Effector memory CD4-positive, alpha-beta T cell (primary cell): Measurements from ENCODE around the gene NXNL1.

Source experiments
- DNase-seq, 3 donors: peaks; one replicate each; pipeline ENCODE4 v3.0.0-alpha.2; 2020
- H3K27ac ChIP-seq: 2 replicates; pipeline ENCODE4 v1.7.0; 2013; ENCODE audit warnings: mild to moderate bottlenecking, low read length, moderate library complexity; ENCODE audit not compliant: insufficient read depth, poor library complexity, severe bottlenecking
- H3K27me3 ChIP-seq: replicated peaks from 2 replicates; pipeline ENCODE4 v1.7.0; 2013; ENCODE audit warnings: mild to moderate bottlenecking, low read length; ENCODE audit not compliant: insufficient read depth, control insufficient read depth, poor library complexity, severe bottlenecking
- H3K36me3 ChIP-seq: 2 replicates; pipeline ENCODE4 v1.7.0; 2013; ENCODE audit warnings: mild to moderate bottlenecking, low read length, moderate library complexity; ENCODE audit not compliant: control insufficient read depth, insufficient read depth
- H3K4me1 ChIP-seq: 2 replicates; pipeline ENCODE4 v1.7.0; 2013; ENCODE audit warnings: low read length, mild to moderate bottlenecking; ENCODE audit not compliant: control insufficient read depth, insufficient read depth, poor library complexity, severe bottlenecking
- H3K4me3 ChIP-seq: 2 replicates; pipeline ENCODE4 v1.7.0; 2013; ENCODE audit warnings: low read length, low read depth, mild to moderate bottlenecking; ENCODE audit not compliant: insufficient read depth, poor library complexity, severe bottlenecking
- H3K9me3 ChIP-seq: 2 replicates; pipeline ENCODE4 v1.7.0; 2013; ENCODE audit warnings: mild to moderate bottlenecking, low read length, moderate library complexity; ENCODE audit not compliant: control insufficient read depth

The NXNL1 gene

DNA sequence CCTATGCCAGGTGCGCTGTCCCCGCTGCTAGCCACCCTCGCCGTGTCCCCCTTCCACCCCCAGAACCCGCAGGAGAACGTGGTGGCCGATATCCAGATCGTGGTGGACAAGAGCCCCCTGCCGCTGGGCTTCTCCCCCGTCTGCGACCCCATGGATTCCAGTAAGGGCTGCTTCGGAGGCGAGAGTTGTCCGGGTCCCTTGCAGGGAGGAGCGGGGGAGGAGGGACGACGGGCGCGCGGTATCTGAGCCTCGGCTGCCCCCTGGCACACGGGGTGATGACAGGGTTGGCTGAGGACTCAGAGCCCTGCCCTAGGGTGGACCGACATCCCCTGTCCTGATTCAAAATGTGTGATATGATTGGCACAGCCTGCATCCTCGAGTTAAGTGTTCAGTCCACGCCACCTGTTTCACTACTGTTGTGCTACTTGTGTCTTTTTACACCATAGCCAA, 40.2 kb downstream of the NXNL1 start:
- no peak for DNase-seq
- no peak overlapping the region for H3K27ac ChIP-seq

DNA sequence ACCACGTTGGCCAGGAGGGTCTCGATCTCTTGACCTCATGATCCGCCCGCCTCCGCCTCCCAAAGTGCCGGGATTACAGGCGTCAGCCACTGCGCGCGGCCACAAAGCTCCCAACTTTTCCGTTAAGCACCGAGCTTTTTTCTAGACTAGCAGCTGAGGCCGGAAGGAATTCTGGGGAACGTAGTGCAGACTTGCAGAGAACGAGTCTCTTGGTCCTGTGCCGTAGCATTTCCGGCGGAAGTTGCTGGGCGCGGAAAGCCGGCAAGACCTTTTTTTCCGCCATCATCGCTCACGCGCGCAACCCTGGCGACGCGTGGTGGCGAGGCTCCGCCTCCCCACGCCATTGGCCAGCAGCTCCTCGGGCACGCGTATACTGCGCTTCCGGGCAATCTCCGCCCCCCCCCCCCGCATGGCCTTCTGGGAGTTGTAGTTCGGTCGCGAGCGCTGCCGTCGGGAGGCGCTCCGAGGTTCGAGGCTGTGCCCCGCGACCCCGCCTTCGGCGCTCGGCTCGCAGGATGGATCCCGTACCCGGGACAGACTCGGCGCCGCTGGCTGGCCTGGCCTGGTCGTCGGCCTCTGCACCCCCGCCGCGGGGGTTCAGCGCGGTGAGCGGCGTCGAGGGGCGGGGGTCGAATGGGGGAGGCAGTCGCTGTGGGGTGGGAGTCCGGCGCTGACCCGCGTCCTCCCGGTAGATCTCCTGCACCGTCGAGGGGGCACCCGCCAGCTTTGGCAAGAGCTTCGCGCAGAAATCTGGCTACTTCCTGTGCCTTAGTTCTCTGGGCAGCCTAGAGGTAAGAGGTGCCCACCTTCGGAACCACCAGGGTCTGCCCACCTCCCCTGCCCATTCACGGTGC, 40.9 kb downstream of the NXNL1 start, which contains the start of gene MVB12A:
MVB12A (plus strand) TSS at position 427 of the 854 bp plus-strand sequence; CDS start at position 516, 89 bp downstream.
- H3K36me3 ChIP-seq, result peaks cover 5% of the 10 kb centered on the region
- no peaks in the 10 kb centered on the region for H3K9me3 ChIP-seq
- H3K4me1 ChIP-seq, result peaks cover 12% of the 10 kb centered on the region
- H3K27me3 ChIP-seq, result no peaks in the 10 kb centered on the region
- H3K27ac ChIP-seq, result peak within 1 kb of the TSS; percentile 64
- peak within 1 kb of the TSS; percentile 77 for H3K4me3 ChIP-seq
- DNase-seq, result peak; percentile 90 to 93 (median 93)

More for the DNA sequence above, 40.2 kb downstream of the NXNL1 start:
- H3K36me3 ChIP-seq, result peaks cover 5% of the 10 kb centered on the region
- peaks cover 12% of the 10 kb centered on the region for H3K4me1 ChIP-seq
- peak overlapping the region; percentile 77 for H3K4me3 ChIP-seq
- no peaks in the 10 kb centered on the region for H3K9me3 ChIP-seq
- H3K27me3 ChIP-seq, result no peaks in the 10 kb centered on the region

DNA sequence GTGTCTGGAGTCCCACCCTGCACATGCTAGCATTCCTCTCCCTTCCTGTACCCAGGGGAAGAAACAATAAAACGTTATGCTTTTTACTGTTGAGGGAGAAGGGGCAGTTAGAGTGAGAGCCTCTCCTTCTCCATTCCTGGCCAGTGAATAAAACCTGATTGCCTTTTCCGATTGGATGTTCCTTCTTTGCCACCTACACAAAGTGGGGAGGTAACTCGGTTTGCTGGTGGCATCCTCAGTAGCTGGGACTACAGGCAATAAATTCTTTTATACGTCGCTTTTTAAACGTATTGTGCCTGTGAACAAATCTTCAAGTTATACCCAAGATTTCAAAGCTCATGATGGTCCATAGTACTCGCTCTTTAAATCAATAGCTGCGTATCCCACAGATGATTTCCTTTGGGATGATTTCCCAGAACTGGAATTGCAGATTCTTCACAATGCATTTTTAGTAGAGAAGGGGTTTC, 41.5 kb downstream of the NXNL1 start:
- peak overlapping the region; percentile 64 for H3K27ac ChIP-seq
- no peaks in the 10 kb centered on the region for H3K9me3 ChIP-seq
- H3K27me3 ChIP-seq, result no peaks in the 10 kb centered on the region
- peaks cover 12% of the 10 kb centered on the region for H3K4me1 ChIP-seq
- no peak for DNase-seq
- peaks cover 8% of the 10 kb centered on the region for H3K36me3 ChIP-seq
- peak overlapping the region; percentile 77 for H3K4me3 ChIP-seq

DNA sequence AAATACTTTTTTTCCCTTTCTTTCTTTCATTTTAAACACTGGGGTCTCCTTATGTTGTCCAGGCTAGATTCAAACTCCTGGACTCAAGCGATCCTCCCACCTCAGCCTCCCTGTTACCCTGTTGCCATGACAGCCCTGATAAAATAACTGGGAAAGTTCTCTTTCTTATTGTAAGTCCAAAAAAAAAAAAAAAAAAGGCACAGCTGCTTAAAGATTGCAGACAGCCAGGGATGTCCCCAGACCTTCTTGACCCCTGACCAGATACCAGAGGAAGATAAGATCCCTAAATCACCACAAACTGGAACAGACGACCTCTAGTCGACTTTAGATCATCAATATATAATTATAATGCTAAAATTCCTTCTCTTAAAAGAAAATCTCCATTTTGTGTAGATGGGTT, 42.0 kb downstream of the NXNL1 start:
- H3K36me3 ChIP-seq, result peaks cover 13% of the 10 kb centered on the region
- no peak overlapping the region for H3K4me3 ChIP-seq
- H3K9me3 ChIP-seq, result no peaks in the 10 kb centered on the region
- H3K27ac ChIP-seq, result no peak overlapping the region
- no peaks in the 10 kb centered on the region for H3K27me3 ChIP-seq
- DNase-seq, result no peak
- peaks cover 12% of the 10 kb centered on the region for H3K4me1 ChIP-seq

DNA sequence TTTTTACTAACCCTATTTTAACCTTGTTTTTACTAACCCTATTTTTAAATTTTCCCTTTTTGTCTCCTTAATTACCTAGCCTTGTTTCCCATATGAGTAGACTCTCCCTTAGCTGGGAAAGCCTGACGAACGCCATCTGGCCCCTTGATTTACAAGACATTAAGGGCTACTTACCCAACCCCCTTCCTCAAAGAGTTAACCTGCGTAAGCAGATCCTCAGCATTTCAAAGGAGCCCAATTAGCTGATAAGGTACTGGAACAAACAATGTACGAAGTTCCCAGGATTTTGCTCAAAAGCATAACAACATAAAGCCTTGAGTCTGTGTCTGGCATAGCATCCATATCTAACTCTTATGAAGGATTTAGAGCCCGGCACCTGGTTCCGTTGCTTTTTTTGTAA, 45.6 kb downstream of the NXNL1 start:
- peaks cover 7% of the 10 kb centered on the region for H3K4me1 ChIP-seq
- DNase-seq, result no peak
- no peak overlapping the region for H3K27ac ChIP-seq
- peaks cover 27% of the 10 kb centered on the region for H3K36me3 ChIP-seq
- no peaks in the 10 kb centered on the region for H3K9me3 ChIP-seq
- H3K4me3 ChIP-seq, result no peak overlapping the region
- H3K27me3 ChIP-seq, result no peaks in the 10 kb centered on the region

DNA sequence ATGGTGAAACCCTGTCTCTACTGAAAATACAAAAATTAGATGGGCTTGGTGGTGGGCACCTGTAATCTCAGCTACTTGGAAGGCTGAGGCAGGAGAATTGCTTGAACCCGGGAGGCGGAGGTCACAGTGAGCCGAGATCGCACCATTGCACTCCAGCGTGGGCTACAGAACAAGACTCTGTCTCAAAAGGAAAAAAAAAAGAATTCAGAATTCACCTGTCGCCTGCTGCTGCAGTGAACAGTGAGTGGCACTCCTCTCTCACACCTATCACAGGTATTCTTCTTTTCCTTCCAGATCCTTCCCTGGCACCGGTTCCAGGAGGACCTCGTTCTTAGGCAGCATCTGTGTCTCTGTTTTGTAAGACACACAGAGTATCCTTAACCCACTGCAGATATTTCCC, 46.6 kb downstream of the NXNL1 start:
- peaks cover 2% of the 10 kb centered on the region for H3K4me1 ChIP-seq
- H3K27ac ChIP-seq, result no peak overlapping the region
- peaks cover 27% of the 10 kb centered on the region for H3K36me3 ChIP-seq
- H3K27me3 ChIP-seq, result no peaks in the 10 kb centered on the region
- no peak overlapping the region for H3K4me3 ChIP-seq
- no peak for DNase-seq
- H3K9me3 ChIP-seq, result no peaks in the 10 kb centered on the region

DNA sequence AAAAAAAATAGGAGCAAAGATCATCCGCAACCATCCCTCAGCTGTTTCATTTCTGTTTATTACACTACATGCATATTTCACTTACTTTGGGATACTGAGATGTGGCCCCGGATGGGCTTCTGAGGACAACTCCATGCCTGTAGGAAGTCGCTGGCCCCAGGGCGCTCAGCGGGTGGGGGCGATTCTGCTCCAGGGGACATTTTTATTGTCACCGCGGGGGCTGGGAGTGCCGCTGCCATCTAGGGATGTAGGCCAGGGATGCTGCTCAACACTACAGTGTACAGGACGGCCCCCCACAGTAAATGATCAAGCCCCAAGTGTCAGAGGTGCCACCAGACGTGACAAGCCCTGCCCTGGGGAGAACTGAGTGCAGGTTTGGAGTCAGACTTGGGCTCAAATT, 48.9 kb downstream of the NXNL1 start:
- Histone ChIP-seq H3K27me3 (no peaks in the 10 kb centered on the region), H3K36me3 (peaks cover 27% of the 10 kb centered on the region), H3K9me3 (no peaks in the 10 kb centered on the region), H3K4me3 (no peak overlapping the region), H3K27ac (no peak overlapping the region), H3K4me1 (peaks cover 4% of the 10 kb centered on the region)
- no peak for DNase-seq

DNA sequence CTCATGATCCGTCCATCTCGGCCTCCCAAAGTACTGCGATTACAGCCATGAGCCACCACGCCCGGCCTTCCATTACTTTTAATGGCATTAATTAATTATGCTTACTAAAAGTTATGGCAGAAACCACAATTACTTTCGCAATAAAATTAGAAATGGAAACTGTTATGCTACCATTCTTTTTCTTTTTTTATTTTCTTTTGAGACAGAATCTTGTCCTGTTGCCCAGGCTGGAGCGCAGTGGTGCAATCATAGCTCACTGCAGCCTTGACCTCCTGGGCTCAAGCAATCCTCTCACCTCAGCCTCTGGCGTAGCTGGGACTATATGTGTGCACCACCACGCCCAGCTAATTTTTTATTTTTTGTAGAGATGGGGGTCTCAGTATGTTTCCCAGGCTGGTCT, 50.7 kb downstream of the NXNL1 start:
- Histone ChIP-seq H3K27me3 (no peaks in the 10 kb centered on the region), H3K27ac (no peak overlapping the region), H3K36me3 (peaks cover 27% of the 10 kb centered on the region), H3K4me3 (no peak overlapping the region), H3K4me1 (peaks cover 17% of the 10 kb centered on the region), H3K9me3 (no peaks in the 10 kb centered on the region)
- no peak for DNase-seq

DNA sequence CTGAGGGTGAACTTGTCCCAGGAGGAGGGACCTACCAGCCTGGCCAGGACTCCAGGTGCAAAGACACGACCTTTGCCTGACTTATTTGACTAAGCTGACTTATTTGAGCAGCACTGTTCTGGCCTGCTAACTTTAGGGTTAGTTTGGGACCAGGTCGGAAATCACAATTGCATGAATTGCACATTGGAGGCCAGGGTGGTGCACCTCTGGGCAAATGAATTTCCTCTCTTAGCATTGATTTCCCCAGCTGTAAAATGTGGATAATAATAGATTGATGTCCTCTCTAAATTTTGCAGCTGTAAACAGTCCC, 53.9 kb downstream of the NXNL1 start:
- no peak for DNase-seq
- Histone ChIP-seq H3K36me3 (peaks cover 5% of the 10 kb centered on the region), H3K27ac (peak overlapping the region; percentile 78), H3K9me3 (no peaks in the 10 kb centered on the region), H3K4me3 (peak overlapping the region; percentile 73), H3K4me1 (peaks cover 27% of the 10 kb centered on the region), H3K27me3 (no peaks in the 10 kb centered on the region)

DNA sequence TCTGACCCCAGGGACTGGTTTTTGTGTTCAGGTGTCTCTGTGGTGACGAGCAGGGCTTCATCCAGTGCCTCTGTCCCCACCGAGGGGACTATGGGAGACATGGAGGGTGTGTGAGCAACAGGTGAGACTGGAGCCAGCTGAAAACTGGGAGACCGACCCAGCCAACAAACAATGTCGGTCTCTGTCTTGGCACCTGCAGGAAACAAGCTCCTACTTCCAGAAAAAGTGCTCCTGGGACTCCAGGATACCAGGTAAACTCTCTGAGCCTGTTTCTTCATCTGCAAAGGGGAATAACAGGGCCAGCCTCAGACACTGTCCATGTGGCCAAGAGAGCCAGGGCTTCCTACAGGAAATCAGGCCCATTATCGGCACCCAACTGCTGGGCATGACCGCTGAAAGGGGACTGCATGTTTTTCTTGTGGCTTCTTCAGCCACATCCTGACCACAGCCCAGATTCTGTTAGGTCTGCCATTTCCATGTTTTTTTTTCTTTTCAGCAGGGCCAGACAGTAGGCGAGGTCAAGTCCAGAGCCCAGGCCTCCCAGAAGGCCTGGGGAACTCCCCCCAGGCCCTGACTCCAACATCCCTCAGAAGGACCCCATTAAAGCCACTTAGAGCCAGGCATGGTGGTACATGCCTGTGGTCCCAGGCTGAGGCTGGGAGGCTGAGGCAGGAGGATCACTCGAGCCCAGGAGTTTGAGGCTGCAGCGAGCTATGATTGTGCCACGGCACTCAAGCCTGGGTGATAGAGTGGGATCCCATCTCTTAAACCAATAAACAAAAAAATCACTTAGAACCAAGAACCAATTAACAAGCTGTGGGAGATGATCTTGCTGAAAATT, 54.5 kb downstream of the NXNL1 start:
- H3K27ac ChIP-seq, result peak overlapping the region; percentile 78
- no peaks in the 10 kb centered on the region for H3K9me3 ChIP-seq
- peaks cover 27% of the 10 kb centered on the region for H3K4me1 ChIP-seq
- DNase-seq, result no peak
- peaks cover 4% of the 10 kb centered on the region for H3K36me3 ChIP-seq
- H3K4me3 ChIP-seq, result peak overlapping the region; percentile 73
- no peaks in the 10 kb centered on the region for H3K27me3 ChIP-seq
